GM12801 (cell line): ENCODE measurements around the gene STK31.

ENCODE experiments used
- TF ChIP-seq, protein P1 (sequence below): IDR thresholded peaks from one replicate; pipeline ENCODE4 v1.5.1; 2011; ENCODE audit warnings: control low read depth; ENCODE audit not compliant: insufficient read length; ENCODE audit errors: extremely low read depth

STK31 gene, protein sequence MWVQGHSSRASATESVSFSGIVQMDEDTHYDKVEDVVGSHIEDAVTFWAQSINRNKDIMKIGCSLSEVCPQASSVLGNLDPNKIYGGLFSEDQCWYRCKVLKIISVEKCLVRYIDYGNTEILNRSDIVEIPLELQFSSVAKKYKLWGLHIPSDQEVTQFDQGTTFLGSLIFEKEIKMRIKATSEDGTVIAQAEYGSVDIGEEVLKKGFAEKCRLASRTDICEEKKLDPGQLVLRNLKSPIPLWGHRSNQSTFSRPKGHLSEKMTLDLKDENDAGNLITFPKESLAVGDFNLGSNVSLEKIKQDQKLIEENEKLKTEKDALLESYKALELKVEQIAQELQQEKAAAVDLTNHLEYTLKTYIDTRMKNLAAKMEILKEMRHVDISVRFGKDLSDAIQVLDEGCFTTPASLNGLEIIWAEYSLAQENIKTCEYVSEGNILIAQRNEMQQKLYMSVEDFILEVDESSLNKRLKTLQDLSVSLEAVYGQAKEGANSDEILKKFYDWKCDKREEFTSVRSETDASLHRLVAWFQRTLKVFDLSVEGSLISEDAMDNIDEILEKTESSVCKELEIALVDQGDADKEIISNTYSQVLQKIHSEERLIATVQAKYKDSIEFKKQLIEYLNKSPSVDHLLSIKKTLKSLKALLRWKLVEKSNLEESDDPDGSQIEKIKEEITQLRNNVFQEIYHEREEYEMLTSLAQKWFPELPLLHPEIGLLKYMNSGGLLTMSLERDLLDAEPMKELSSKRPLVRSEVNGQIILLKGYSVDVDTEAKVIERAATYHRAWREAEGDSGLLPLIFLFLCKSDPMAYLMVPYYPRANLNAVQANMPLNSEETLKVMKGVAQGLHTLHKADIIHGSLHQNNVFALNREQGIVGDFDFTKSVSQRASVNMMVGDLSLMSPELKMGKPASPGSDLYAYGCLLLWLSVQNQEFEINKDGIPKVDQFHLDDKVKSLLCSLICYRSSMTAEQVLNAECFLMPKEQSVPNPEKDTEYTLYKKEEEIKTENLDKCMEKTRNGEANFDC

DNA sequence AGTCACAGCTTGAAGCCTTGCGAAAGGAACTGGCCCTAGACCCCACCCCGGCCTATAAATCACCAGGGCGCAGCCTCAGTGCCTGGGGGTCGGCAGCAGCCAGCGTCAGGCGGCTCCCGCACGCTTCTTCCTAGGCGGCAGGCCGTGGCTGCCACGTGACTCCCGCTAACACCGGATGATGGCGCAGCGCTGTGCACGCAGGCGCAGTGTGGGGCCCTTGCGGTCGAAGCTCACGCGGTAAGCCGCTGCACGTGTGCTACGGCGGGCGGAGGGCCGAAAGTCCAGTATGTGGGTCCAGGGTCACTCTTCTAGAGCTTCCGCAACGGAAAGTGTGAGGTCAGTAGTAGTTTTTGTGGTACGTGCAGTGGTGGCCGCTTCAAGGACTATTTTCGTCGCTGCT, at the start of gene STK31:
STK31 (plus strand) TSS at position 220 of the 400 bp plus-strand sequence; CDS start at position 287, 67 bp downstream.
- TF ChIP-seq, protein P1, sequence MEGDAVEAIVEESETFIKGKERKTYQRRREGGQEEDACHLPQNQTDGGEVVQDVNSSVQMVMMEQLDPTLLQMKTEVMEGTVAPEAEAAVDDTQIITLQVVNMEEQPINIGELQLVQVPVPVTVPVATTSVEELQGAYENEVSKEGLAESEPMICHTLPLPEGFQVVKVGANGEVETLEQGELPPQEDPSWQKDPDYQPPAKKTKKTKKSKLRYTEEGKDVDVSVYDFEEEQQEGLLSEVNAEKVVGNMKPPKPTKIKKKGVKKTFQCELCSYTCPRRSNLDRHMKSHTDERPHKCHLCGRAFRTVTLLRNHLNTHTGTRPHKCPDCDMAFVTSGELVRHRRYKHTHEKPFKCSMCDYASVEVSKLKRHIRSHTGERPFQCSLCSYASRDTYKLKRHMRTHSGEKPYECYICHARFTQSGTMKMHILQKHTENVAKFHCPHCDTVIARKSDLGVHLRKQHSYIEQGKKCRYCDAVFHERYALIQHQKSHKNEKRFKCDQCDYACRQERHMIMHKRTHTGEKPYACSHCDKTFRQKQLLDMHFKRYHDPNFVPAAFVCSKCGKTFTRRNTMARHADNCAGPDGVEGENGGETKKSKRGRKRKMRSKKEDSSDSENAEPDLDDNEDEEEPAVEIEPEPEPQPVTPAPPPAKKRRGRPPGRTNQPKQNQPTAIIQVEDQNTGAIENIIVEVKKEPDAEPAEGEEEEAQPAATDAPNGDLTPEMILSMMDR: no peak

DNA sequence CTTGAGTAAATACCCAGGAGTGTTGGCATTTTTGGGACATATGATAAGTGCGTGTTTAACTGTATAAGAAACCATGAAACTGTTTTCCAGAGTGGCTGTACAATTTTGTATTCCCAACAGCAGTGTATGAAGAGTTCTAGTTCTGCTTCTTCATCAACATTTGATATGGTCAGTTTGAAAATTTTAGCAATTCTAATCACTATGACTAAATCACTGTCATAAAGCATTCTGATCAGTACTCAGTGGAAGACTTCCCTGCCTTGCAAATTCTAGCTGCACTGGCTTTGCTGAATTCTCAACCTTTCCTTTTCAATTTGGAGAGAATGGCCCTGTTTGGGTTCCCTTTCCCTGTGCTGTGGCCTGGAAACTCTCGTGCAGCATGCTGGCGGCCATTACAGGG, 48.6 kb upstream of the STK31 start:
- TF ChIP-seq, protein P1: no peak

DNA sequence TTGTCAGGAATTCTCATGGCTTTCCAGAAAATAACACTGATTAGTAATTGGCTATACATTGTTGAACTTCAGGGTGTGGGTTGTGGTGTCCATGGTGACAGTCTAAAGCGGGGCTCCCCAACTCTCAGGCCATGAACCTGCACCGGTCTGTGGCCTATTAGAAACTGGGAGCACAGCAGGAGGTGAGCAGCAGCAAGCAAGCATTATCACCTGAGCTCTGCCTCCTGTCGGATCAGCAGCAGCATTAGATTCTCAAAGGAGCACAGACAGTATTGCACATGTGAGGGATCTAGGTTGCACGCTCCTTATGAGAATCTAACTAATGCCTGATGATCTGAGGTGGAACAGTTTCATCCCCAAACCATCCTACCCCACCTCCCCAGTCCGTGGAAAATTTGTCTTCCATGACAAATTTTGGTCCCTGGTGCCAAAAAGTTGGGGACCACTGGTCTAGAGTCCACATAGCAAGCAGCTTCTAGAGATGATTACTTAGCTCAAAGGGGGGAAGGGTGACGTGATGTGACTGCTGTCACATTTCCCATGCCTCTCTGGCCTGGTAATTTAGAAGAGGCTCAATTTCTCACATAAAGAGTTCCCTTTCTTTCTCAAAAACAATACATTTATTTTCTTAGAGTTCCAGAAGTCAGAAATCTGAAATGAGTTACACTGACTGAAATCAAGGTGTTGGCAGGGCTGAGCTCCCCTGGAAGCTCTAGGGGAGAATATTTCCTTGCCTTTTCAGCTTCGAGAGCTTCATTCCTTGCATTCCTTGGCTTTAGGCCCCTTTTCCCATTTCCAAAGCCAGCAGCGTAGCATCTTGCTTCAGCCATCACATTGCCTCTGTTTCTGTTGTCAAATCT, 47.7 kb upstream of the STK31 start:
- TF ChIP-seq, protein P1: no peak

DNA sequence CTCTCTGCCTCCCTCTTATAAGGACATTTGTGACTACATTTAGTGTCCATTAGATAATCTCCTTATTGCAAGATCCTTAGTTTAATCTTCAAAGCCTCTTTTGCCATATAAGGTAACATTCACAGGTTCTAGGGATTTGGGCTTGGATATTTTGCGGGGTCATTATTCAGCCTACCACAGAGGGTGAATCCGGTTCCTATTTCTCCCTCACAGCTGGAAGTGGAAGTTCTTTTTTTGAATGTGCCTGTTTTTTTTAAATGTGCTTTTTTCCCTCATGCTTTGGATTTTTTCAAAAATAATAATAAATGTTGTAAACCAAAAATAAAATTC, 47.1 kb upstream of the STK31 start:
- TF ChIP-seq, protein P1: no peak

DNA sequence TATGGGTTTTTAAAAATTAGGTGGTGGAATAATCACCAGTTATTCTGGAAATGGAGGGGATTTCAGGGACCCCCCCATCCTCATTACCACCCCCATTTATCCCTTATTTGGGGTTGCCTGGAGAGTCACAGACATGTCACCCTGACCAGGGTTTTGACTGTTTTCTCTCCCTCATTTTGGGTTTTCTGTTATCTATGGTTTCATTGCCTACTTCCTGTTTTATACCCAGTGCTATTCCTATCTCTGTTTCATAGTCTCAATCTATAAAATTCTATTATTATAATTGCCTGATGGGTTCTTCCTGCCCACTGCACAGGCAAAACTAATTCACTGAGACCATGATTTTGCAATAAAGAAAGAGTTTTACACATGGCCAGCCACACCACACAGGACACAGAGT, 45.9 kb upstream of the STK31 start:
- TF ChIP-seq, protein P1: no peak

DNA sequence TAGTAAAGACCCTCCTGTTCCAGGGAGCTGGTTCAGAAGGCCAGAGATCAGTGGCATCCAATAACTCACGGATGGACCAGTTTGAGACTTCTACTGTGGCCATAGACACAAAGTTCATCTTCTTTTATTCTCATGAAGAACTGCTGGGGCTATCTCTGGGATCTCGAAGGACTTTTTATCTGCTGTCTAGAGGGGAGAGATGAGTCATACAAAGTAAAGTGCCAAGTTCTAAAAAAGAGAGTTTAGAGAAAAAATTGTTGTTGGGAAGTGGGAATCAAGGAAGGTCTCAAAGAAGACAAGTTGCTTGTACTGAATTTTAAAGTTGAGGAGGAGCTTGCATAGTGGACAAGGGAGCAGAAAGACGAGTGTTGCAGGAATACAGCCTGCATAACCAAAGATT, 38.0 kb upstream of the STK31 start:
- TF ChIP-seq, protein P1: no peak
